ENCODE results near the gene FCGR1A. TPM values are rescaled to one million over a fixed set of nuclear protein-coding genes. Genes with fewer than 3 reads are reported as not detected.
A peak's percentile ranks its signal among the peaks of the same experiment; 100 is the strongest.
"Not testable (repeated sequence)": the region's sequence is repeated elsewhere in the genome, so short reads cannot be mapped to it uniquely, and the experiment has no call there.

Gene FCGR1A
- total RNA-seq, 2 experiments from 2014 or later, result 0.48 to 1.2 TPM

- H3K36me3 Mint-ChIP-seq, POLR2A ChIA-PET, H3K9me3 Mint-ChIP-seq, DNase-seq, H3K27me3 Mint-ChIP-seq, H3K4me3 Mint-ChIP-seq, H3K4me1 Mint-ChIP-seq, H3K27ac Mint-ChIP-seq: not testable (repeated sequence)
- peak; percentile 78 for ATAC-seq (ENCODE audit: low read depth)
Measured at GRCh38 chr1:149832316-149833126, 50.0 kb downstream of the FCGR1A start.

DNA sequence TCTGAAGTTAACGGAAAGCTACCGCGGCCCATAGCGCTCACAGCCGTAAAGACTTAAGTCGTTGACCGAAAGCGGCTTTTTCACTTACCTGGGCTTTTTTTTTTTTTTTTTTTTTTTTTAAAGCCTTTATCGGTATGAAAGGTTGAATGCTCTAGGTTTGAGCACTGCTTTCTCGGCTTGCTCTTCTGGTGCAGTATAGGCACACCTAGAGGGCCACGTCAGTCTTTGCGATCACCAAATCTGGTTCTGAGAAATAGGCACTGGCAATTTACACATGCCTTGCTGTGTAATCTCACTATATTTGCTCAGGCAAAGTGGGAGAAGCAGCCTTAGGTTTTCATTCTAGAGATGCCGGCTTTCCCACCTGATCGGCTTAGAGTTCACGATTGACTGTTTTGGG is 50.6 kb downstream of the FCGR1A start:
- H3K36me3 Mint-ChIP-seq, H3K27ac Mint-ChIP-seq, H3K9me3 Mint-ChIP-seq, H3K4me1 Mint-ChIP-seq, DNase-seq, POLR2A ChIA-PET, H3K27me3 Mint-ChIP-seq, H3K4me3 Mint-ChIP-seq: not testable (repeated sequence)
- peak; percentile 10 for ATAC-seq (ENCODE audit: low read depth)

- H3K4me3 Mint-ChIP-seq, H3K27ac Mint-ChIP-seq, H3K9me3 Mint-ChIP-seq, DNase-seq, POLR2A ChIA-PET, H3K27me3 Mint-ChIP-seq: not testable (repeated sequence)
- ATAC-seq (ENCODE audit: low read depth), result peak; percentile 15
- Mint-ChIP-seq H3K4me1 (peaks cover 21% of the 10 kb centered on the region), H3K36me3 (peaks cover 19% of the 10 kb centered on the region)
Measured at GRCh38 chr1:149841149-149841548, 58.7 kb downstream of the FCGR1A start.

Other genes with a start within 250 kb of the FCGR1A start
- gene PPIAL4C, start 198.8 kb upstream of the FCGR1A start, total RNA-seq, result 1 to 10 TPM; 1.2 to 3.9 TPM
- 10 to 100 TPM; 23.7 to 25.4 TPM for gene BOLA1, start 116.9 kb downstream of the FCGR1A start, total RNA-seq
- 10 to 100 TPM; 23.9 to 27.5 TPM for gene SV2A, start 135.2 kb downstream of the FCGR1A start, total RNA-seq
- 10 to 100 TPM; 72.1 to 74.8 TPM for gene SF3B4, start 145.1 kb downstream of the FCGR1A start, total RNA-seq
- gene MTMR11, start 154.2 kb downstream of the FCGR1A start, total RNA-seq, result 1 to 10 TPM; 1.6 to 1.8 TPM
- gene OTUD7B, start 228.0 kb downstream of the FCGR1A start, total RNA-seq, result 10 to 100 TPM; 12.8 to 13.7 TPM

Measured in activated naive CD8-positive, alpha-beta T cell treated with anti-CD3 and anti-CD28 coated beads, Interleukin-2, amount 10 ng/mL, durations not matched to agents 7 days and 5 days (primary cell).